Ammon's horn (tissue), 1 donor: Measurements from ENCODE around the gene LARP1.
"Not testable (repeated sequence)": the region's sequence is repeated elsewhere in the genome, so short reads cannot be mapped to it uniquely, and the experiment has no call there.

ENCODE experiments used
- DNase-seq: peaks from one replicate; pipeline ENCODE4 v3.0.0-alpha.2; 2016; ENCODE audit warnings: low spot score

LARP1 gene

DNA sequence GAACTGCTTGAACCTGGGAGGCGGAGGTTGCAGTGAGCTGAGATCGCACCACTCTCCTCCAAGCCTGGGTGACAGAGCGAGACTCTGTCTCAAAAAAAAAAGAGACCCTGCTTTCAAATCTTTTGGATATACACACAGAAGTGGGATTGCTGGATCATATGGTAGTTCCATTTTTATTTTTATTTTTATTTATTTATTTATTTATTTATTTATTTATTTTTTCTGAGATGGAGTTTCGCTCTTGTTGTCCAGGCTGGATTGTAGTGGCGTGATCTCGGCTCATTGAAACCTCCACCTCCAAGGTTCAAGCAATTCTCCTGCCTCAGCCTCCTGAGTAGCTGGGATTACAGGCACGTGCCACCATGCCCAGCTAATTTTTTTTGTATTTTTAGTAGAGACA is 19.8 kb upstream of the LARP1 start:
- not testable (repeated sequence) for DNase-seq

DNA sequence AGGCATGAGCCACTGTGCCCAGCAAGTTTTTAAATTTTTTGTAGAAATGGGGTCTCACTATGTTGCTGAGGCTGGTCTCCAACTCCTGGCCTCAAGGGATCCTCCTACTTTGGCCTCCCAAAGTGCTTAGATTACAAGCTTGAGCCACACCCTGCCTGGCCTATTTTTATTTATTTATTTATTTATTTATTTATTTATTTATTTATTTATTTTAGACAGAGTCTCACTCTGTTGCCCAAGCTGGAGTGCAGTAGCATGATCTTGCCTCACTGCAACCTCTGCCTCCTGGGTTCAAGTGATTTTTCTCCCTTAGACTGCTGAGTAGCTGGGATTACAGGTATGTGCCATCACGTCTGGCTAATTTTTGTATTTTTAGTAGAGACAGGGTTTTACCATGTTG is 18.8 kb upstream of the LARP1 start:
- not testable (repeated sequence) for DNase-seq

DNA sequence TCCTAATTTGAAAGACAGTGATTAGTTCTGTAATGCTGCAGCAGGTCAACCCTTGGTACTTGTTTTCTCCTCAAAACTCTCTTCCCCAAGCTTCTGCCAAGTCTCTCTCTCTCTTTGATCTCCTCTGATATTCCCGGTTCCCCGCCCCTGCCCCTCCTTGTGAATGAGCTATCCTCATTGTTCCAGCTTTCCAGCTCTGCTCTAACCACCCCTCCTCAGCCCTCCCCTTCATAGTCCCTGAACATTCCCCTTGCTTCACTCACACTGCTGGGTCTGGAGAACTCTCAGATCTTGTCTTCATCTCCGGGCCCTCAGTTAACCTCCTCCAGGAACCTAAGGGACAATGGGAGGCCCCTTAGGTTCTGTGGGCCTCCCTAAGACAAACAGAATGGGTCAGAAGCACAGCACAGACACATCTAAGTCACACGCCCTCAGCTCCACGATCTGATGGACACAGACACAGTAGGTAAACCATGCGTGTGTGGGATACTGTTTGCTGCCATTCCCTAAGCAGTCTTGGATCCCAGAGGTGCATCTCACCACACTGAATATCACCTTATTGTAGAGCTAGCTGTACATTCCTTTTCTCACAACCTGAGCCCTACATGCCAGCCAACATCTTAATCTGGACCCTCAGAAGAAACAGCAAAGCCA is 17.4 kb upstream of the LARP1 start:
- DNase-seq, result no peak

DNA sequence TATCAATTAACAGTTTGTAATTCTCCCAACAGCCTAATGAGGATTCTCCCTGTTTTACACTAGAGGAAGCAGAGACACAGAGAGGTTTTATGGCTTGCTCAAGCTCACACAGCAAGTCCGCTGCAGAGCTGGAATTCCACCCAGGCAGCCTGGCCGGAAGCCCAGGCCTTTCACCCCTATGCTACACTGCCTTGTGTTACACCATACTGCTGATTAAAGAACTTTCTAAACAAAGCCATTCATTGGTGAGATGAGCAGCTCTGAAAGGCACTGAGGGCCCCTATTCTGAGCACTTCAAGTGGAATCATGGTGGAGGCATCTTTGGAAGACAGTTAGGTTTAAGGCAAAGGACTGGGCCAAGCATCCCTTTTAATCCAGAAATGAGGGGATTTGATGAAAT is 14.7 kb upstream of the LARP1 start:
- DNase-seq, result peak; percentile 59

DNA sequence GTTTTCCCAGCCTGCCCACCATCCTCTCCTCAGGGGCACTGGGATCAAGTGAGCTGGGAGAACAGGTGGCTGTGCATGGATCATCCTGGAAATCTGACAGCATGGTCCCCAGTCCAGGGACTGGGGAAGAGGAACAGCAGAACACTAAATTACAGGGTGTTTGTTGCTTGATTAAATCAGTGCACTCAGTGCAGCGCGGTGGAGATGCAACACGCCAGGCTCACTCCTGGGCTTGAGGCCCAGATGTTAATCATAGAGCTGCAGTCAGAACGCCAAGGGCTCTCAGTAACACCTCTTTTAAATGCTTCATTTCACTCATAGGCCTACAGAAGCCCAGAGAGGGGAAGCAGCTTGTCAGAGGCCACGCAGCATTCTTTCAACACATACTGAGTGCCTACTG is 14.2 kb upstream of the LARP1 start:
- DNase-seq, result peak; percentile 80

DNA sequence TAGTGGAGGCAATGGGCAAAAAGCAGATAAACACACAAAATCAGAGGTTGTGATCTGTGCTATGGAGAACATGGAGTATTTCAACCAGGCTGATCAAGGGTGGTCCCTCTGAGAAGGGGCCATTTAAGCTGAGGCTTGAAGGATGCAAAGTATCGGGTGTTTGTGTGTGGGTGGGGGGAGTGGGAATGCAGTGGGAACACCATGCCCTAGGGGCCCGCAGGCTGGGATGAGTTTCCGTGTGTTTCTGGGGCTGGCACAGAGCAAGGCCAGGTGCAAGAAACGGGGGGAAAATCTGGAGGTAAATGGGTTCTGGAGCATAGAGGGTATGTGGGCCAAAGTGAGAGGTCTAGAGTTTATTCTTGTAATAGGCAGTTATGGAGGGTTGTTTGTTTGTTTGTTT is 13.8 kb upstream of the LARP1 start:
- DNase-seq, result no peak

DNA sequence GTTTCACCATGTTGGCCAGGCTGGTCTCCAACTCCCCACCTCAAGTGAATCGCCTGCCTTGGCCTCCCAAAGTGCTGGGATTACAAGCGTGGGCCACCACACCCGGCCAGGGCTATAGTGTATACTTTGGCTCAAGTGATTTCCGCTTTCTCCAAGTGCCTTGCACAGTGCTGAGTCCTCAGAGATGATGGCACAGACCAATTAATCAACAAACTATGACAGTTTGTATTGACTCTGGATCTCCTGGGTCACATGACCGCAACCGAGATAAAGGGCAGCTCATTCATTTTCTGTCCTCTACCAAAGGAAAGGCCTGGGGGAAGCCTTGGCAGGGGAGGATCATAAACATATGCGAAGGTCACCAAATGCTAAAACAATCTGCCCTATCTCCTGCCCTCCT is 11.4 kb upstream of the LARP1 start:
- DNase-seq, result no peak

DNA sequence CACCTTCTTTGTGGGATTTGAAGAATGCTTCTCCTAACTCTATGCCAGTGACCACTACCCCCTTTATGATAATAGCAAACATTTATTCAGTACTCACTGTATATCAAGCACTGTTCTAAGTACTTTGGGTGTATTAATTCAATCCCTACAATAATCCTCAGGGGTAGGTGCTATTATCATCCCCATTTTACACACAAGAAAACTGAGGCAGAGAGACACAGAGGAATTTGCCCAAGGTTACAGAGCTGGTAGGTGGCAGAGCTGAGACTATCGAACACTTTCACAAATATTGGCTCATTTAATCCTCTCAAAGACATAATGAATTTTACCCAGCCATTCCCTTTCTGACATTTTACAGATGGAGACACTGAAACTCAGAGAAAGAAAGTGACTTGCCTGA is 9.8 kb upstream of the LARP1 start:
- DNase-seq, result no peak

DNA sequence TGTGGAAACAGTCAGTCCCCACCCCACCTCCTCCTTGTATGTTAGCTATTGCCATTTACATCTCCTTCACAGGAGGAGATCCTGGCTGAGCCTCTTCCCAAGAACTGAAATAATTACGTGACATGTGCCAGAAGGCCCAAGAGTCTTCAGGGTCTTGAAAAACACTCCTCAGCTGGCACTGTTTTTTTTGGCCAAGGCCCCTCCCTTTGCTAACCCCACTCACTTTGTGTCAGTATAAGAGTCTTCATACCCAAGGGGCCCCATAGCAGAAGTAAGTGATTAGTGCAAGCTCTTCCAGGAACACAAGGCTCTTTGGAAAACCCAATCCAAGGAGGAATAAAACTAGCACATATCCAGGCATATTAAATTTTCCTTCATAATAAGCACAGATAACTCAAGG is 5.7 kb upstream of the LARP1 start:
- DNase-seq, result no peak

DNA sequence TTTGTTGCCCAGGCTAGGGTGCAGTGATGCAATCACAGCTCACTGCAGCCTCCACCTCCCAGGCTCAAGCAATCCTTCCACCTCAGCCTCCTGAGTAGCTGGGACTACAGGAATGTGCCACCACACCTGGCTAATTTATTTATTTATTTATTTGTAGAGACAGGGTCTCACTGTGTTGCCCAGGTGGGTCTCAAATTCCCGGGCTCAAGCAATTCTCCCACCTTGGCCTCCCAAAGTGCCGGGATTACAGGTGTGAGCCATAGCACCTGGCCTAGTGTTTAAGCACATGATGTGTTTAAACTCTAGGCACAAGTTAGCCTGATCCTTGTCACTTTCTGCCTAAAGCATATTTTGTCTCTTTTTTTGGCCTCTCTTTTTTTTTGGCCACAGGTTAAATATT is 4.5 kb upstream of the LARP1 start:
- not testable (repeated sequence) for DNase-seq

DNA sequence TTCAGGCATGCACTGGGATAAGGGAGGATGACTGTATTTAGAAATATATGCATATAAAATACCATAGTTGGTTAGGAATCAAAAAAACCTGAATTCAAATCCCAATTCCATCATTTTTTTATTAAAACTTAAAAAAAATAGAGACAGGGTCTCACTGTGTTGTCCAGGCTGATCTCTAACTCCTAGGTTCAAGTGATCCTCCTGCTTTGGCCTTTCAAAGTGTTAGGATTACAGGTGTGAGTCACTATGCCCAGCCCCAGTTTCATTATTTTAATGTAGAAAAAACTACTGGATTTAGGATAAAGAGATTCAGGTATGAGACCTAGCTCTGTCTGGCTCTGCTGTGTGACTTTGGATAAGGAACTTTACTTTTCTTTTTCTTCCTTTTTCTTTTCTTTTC is 3.3 kb upstream of the LARP1 start:
- DNase-seq, result no peak

DNA sequence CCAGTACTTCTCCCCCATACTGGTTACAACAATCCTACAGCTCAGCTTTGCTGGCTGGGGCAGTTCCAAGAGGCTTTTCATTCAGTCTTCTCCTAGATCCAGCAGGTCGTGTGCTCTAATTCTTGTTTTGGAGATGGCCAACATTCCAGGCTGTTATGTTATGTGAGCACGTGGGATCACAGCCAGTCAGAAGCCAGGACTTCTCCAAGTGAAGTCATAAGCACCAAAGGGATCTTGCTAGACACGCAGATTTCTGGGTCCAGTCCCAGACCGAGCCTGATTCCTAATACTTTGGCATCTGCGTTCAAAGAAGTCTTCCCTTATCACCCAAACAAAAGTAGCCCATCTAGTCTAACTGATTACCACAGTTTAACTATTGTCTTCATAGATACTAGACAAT is 1.4 kb upstream of the LARP1 start:
- DNase-seq, result peak; percentile 41

DNA sequence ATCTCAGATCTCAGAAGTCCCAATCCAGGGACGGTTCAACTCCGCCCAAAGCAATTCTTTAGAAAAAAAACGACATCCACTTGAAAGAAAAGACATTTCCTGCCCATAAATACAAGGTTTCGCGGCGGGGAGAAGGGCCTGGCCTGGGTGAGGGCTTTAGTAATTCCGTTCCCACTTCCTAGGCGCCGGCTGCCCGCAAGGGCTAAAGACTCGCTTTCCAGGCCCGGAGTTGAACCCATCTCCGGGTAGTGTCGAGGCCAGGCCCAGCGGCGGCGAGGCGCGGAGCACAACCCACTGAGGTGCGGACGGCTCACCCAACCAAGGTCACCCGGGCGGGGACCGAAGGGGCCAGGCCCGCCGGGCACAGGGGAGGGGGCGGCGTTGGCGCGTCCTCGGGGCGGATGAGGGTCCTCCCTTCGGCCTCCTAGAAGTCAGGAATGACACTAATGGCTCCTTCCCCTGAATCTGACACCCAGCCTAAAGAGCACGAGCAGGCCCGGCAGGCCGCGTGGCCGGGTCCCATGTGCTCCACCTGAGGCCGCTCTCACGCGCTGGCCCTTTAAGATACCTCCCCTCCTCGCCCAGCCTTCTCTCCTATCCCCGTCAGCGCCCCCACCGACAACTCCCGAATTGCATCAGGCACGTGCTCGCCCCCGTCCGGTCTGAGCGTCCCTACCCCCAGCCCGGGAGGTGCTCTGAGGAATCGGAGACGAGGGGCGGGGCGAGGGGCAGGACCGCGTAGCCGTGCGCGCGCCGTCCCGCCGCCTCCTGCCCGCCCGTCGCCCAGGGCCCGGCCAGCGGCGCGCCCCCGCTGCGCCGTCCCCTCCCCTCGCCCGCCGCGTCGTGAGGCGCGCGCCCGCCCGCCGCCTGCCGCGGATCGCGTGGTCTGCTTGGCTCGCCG is 467 bp upstream of the LARP1 start:
- DNase-seq, result peak; percentile 99

DNA sequence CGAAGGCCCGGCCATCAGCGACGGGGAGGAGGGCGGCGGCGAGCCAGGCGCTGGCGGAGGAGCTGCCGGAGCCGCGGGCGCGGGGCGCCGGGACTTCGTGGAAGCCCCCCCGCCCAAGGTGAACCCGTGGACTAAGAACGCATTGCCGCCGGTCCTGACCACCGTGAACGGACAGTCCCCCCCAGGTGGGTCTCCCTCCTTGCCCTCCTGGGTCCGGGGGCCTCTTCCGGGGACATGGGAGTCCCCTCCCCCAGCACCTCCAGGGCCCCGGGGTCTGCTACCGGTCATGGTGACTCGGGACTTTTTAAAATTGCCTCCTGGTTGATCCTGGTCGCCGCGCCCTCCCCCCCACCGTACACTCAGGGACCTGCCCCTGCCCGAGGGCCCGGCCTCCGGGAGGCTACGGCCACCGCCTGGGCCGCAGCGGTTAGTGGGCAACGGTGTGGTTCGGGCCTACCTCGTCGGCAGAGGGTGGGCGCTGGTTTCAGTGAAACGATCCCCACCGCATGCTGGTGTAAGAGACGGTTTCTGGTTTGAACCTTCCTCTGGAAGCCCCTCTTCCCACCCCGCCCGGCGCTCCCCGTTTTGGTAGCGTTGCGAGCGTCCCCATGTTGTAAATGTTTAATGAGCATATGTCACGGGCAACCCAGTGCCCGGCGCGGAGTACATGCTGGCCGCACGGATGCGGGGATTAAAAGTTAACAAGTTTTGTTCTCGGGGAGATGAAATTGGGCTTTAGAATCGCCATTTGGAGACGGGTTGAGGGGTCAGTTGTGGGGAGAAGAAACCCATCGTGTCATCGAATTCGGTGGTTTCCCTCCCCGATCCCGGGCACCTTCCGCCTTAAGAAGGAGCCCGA is 1.1 kb downstream of the LARP1 start:
- no peak for DNase-seq

DNA sequence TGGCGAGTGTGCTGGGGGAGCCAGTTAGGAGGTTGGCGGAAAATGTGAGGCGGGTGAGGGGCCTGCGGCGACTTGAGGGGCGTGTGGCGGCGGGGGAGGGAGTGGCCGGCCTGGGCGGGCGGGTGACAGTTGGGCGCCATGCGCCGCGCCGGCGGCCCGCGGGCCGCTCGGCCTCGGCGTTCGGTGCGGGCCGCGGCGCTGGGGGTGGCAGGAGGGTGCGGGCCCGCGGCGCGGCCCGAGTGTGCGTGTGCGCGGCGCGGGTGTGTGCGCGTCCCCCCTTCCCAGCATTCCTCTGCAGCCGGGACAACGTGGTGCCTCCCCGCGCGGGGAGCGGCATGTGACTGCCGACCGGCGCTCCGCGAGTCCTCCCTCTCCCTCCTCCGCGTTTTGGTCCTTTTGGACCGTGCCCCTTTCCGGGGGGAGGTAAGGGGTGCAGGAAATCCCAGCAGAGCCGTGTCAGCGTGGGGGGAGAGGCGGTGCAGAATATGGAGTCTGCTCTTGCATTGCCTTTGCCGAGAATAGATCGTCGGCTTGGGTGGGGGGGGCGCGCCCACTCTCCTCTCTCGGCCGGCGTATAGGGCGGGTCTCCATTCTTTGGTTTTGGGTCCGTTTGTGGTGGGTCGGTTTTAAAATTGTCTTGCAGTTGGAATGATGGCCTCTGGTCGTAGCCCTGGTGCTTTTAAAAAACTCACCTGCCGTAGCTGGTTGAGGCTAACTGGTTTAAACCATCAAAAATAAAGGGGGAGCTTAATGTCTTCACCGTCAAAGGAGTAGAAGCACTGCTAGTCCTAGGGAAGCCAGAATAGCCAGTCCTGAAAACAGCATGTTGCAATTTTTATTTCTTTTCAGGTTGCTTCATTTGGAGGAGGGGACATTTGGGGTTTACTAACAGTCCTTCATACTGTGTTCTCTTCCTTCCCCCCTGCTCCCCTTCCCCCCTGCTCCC is 2.0 kb downstream of the LARP1 start:
- DNase-seq, result peak; percentile 85

DNA sequence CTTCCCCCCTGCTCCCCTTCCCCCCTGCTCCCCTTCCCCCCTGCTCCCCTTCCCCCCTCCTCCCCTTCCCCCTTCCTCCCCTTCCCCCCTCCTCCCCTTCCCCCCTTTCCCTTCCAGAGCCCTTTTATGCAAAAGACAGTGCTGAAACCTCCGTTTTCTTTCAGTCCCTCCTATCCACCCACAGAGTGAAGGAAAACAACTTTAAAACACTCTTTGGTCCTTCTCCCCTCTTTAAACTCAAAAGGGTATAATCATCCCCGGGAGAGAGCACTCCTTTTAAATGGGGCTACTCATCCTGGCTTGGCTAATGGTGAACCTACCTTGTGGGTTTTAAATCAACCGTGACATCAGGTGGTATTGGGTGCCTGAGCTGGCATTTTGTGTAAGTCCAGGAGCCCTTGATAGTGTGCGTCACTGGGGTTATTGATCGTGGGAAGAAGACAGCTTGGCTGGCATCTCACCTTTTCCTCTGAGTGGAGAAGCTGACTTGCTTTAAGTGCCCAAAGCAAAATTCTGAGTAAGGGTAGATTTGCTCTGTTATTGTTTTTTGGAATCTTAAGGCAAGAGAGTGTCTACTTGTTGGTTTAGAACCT is 2.7 kb downstream of the LARP1 start:
- no peak for DNase-seq

DNA sequence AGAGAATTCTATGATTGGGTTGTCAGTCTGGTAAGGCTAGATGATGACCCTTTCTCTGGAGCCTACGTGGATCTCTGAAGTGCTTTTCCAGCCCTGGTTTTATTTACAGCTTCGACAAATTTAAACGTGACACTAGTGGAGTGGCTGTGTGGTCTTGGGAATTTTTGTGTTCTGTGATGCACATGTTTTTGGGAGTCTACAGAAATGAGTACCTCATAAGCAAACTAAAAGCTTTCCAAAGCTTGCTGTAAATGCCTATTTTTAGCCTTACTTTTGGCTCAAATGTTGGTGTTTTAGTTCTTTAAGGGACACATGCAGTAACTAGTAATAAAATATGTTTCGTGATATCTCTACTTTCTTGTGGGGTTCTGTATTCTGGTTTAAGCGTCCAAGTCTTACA is 3.3 kb downstream of the LARP1 start:
- no peak for DNase-seq

DNA sequence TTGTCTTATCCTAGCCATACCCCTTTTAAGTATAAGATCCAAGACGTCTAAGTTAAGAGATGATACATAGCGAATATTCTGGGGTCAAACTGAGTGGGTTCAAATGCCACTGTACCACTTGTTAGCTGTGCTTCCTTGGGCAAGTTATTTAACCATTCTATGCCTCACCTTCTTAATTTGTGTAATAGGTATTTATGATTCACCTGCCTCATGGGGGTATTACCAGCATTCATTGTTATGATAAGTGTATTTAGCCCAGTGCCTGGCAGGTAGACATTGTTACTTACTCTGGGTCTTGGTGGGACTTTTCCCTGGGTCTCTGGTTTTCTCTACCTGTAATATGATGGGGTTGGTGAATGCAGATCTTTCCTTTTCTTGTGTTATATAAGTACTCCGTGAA is 3.8 kb downstream of the LARP1 start:
- no peak for DNase-seq

DNA sequence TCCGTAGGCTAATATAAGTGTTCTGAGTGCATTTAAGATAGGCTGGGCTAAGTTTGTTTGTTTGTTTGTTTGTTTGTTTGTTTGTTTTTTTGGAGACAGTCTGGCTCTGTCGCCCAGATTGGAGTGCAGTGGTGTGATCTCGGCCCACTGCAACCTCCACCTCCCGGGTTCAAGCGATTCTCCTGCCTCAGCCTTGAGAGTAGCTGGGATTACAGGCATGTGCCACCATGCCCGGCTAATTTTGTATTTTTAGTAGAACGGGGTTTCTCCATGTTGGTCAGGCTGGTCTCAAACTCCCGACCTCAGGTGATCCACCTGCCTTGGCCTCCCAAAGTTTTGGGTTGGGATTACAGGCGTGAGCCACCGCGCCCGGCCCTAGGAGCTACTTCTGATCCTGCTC is 4.7 kb downstream of the LARP1 start:
- DNase-seq, result not testable (repeated sequence)

DNA sequence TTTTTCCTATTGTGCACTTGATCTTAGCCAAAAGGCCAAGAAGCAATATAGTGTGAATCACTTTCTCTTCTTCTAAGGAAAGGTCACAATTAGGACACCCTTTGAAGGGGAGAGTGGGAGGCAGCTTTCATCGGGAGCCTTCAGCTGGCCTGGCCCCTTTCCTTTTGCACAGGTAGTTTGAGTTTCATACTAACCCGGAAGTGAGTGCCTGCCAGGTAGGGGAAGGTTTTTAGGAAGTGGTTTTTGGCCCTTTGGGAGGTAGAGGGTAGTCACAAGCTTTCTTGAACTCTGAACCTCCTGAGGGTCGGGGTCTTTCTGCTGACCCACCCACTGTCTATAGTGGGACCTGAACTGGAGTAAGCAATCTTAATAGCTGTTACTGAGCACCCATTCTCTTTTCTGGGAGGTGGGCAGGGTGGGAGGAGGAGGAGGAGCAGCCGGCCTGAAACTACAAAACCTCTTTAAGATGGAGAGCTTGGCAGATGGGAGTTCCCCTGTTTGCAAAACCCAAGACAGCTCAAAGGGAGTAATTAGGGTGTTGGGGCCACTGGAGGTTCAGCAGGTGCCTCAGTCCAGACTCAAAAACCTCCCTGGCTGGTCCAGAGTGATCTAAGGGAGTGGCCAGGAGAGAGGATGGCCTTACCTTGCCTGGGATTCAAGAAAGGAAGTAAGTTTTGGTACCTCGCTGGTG is 6.0 kb downstream of the LARP1 start:
- DNase-seq, result no peak

DNA sequence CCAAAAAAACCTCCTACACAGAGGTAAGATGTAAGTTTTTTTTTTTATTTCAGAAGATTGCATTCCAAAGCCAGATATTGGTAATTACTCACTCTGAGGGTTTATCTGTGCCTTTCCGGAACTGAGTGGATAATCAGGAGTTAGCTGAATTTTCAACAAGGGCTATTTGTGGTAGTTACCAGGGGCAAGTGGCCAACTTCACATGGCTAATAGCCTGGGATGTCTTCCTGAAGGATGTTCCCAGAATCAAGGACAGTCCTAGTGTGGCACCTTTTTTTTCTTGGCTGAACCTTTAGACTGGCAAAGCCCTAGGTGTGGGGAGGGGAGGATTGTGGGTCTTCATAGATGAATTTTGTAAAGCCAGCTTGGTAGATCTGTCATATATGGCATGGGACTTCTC is 7.1 kb downstream of the LARP1 start:
- DNase-seq, result no peak
